Measurements from ENCODE around the gene RXFP1. TPM values are rescaled to one million over a fixed set of nuclear protein-coding genes. Genes with fewer than 3 reads are reported as not detected.

Gene RXFP1
- total RNA-seq, 4 donors from 2014 or later = 0.19 TPM; not detected in 3

- H3K36me3 ChIP-seq = no peaks in the 10 kb centered on the region
- TF ChIP-seq POLR2A (IDR thresholded peaks at IDR 0.05) = no peak
- TF ChIP-seq CTCF (IDR thresholded peaks at IDR 0.05) = peak in 1 of 2 donors; percentile 57
- peaks cover 14% of the 10 kb centered on the region for H3K4me1 ChIP-seq
- no peaks in the 10 kb centered on the region for H3K27me3 ChIP-seq
- H3K4me3 ChIP-seq = no peak overlapping the region
- no peak for DNase-seq (ENCODE audit: low spot score in 2 of 2)
- H3K27ac ChIP-seq = no peak overlapping the region
- WGBS = 89% methylated on average over 3 of the region's 3 CpGs
- no peaks in the 10 kb centered on the region for H3K9me3 ChIP-seq
These were observed 146.0 kb downstream of the RXFP1 start for GRCh38 chr4:158667651-158668198.

GRCh38 chr4:158669310-158669709 is 147.6 kb downstream of the RXFP1 start:
- Histone ChIP-seq H3K9me3 (no peaks in the 10 kb centered on the region), H3K4me3 (no peak overlapping the region), H3K36me3 (no peaks in the 10 kb centered on the region), H3K27ac (no peak overlapping the region), H3K27me3 (no peaks in the 10 kb centered on the region), H3K4me1 (peaks cover 19% of the 10 kb centered on the region)
- 83% methylated on average over 7 of the region's 7 CpGs for WGBS
- no peak for DNase-seq (ENCODE audit: low spot score in 2 of 2)
- no peak for TF ChIP-seq POLR2AphosphoS5 (IDR thresholded peaks at IDR 0.05)
- TF ChIP-seq CTCF (IDR thresholded peaks at IDR 0.05) = no peak
- TF ChIP-seq EP300 (IDR thresholded peaks at IDR 0.05) = no peak
- no peak for TF ChIP-seq POLR2A (IDR thresholded peaks at IDR 0.05)

GRCh38 chr4:158670975-158671664 is 149.4 kb downstream of the RXFP1 start:
- peak overlapping the region; percentile 91 for H3K4me3 ChIP-seq
- H3K9me3 ChIP-seq = no peaks in the 10 kb centered on the region
- no peak for TF ChIP-seq EP300 (IDR thresholded peaks at IDR 0.05)
- TF ChIP-seq POLR2A (IDR thresholded peaks at IDR 0.05) = no peak
- TF ChIP-seq CTCF (IDR thresholded peaks at IDR 0.05) = no peak
- TF ChIP-seq POLR2AphosphoS5 (IDR thresholded peaks at IDR 0.05) = no peak
- peaks cover 19% of the 10 kb centered on the region for H3K4me1 ChIP-seq
- peak in 1 of 2 donors; percentile 77 for DNase-seq (ENCODE audit: low spot score in 2 of 2)
- H3K36me3 ChIP-seq = no peaks in the 10 kb centered on the region
- WGBS = 1% methylated on average over 33 of the region's 35 CpGs
- peak overlapping the region; percentile 92 for H3K27ac ChIP-seq
- H3K27me3 ChIP-seq = no peaks in the 10 kb centered on the region

- DNase-seq (ENCODE audit: low spot score in 2 of 2) = no peak
- Histone ChIP-seq H3K27me3 (no peaks in the 10 kb centered on the region), H3K27ac (peak within 1 kb of the TSS; percentile 92), H3K9me3 (no peaks in the 10 kb centered on the region), H3K4me3 (peak within 1 kb of the TSS; percentile 91), H3K4me1 (peaks cover 19% of the 10 kb centered on the region), H3K36me3 (no peaks in the 10 kb centered on the region)
- no peak for TF ChIP-seq CTCF (IDR thresholded peaks at IDR 0.05)
- TF ChIP-seq POLR2A (IDR thresholded peaks at IDR 0.05) = no peak
- no peak for TF ChIP-seq EP300 (IDR thresholded peaks at IDR 0.05)
- TF ChIP-seq POLR2AphosphoS5 (IDR thresholded peaks at IDR 0.05) = no peak
- 0% methylated on average over 2 of the region's 20 CpGs for WGBS
These were observed 149.9 kb downstream of the RXFP1 start, which contains the start of gene C4orf46 for GRCh38 chr4:158671665-158671914. Gene C4orf46, minus strand, starts transcription at chr4:158671887. Its CDS starts 86 bp downstream, at chr4:158671801.

GRCh38 chr4:158671915-158672806 is 150.5 kb downstream of the RXFP1 start, which contains the start of gene ETFDH:
Gene ETFDH, plus strand, starts transcription at chr4:158672296. Its CDS starts 161 bp downstream, at chr4:158672457.
- peak; percentile 39 to 78 for TF ChIP-seq POLR2A (IDR thresholded peaks at IDR 0.05)
- peak; percentile 22 to 64 for TF ChIP-seq CTCF (IDR thresholded peaks at IDR 0.05)
- peak in 2 of 3 donors; percentile 90 to 95 for TF ChIP-seq POLR2AphosphoS5 (IDR thresholded peaks at IDR 0.05)
- no peak for TF ChIP-seq EP300 (IDR thresholded peaks at IDR 0.05)
- no peaks in the 10 kb centered on the region for H3K27me3 ChIP-seq
- peak within 1 kb of the TSS; percentile 91 for H3K4me3 ChIP-seq
- H3K9me3 ChIP-seq = no peaks in the 10 kb centered on the region
- WGBS = 0% methylated on average over 16 of the region's 60 CpGs
- DNase-seq (ENCODE audit: low spot score in 2 of 2) = peak; percentile 99
- peak within 1 kb of the TSS; percentile 92 for H3K27ac ChIP-seq
- H3K4me1 ChIP-seq = peaks cover 19% of the 10 kb centered on the region
- no peaks in the 10 kb centered on the region for H3K36me3 ChIP-seq

All from suprapubic skin (tissue), 4 donors.